GM12878 (cell line): ENCODE results near the gene CCDC97. TPM values are rescaled to one million over a fixed set of nuclear protein-coding genes. Genes with fewer than 3 reads are reported as not detected.

Experiments used
- BACH1 ChIP-seq: fragments of 450-650 bp; IDR thresholded peaks from 2 replicates; pipeline ENCODE4 v1.6.1; 2017; ENCODE audit warnings: mild to moderate bottlenecking, borderline replicate concordance
- CEBPB ChIP-seq, 2 experiments: fragments of 150-350 bp in 1 of 2; IDR thresholded peaks; 2 replicates each; pipeline ENCODE4 v1.6.1; 2012 to 2014; ENCODE audit warnings: low read depth in 2 of 2, low read length in 2 of 2, borderline replicate concordance in 1 of 2, inconsistent platforms in 1 of 2
- CREB1 ChIP-seq: IDR thresholded peaks from 2 replicates; pipeline ENCODE4 v1.6.1; 2012; ENCODE audit warnings: low read depth, mild to moderate bottlenecking, inconsistent platforms
- EGR1 ChIP-seq, 2 experiments: IDR thresholded peaks; 1 replicate in 1 of 2; 2 replicates in 1 of 2; pipeline ENCODE4 v1.6.1; 2011 to 2012; ENCODE audit warnings: low read depth in 2 of 2, low read length in 2 of 2, borderline replicate concordance in 1 of 2, mild to moderate bottlenecking in 1 of 2, moderate library complexity in 1 of 2
- ETV6 ChIP-seq, 2 experiments: fragments of 450-650 bp in 1 of 2; IDR thresholded peaks in 1 of 2; conservative IDR thresholded peaks in 1 of 2; 2 replicates each; pipeline ENCODE4 v1.6.1; 2014; ENCODE audit warnings: antibody characterized with exemption in 1 of 2, borderline replicate concordance in 1 of 2, low read depth in 1 of 2, mild to moderate bottlenecking in 1 of 2, moderate library complexity in 1 of 2
- MTA2 ChIP-seq: fragments of 450-650 bp; IDR thresholded peaks from 2 replicates; pipeline ENCODE4 v1.6.1; 2016; ENCODE audit warnings: low read depth, mild to moderate bottlenecking, moderate library complexity
- NFIC ChIP-seq: IDR thresholded peaks from 2 replicates; pipeline ENCODE4 v1.6.1; 2012; ENCODE audit warnings: low read depth, mild to moderate bottlenecking, inconsistent platforms, low read length, moderate library complexity
- POLR2A ChIP-seq: IDR thresholded peaks from 2 replicates; pipeline ENCODE4 v1.6.1; 2011; ENCODE audit warnings: low read depth, mild to moderate bottlenecking, low read length
- POLR2AphosphoS5 ChIP-seq: IDR thresholded peaks from 2 replicates; pipeline ENCODE4 v1.6.1; 2011; ENCODE audit warnings: mild to moderate bottlenecking, low read length, inconsistent platforms
- RAD51 ChIP-seq: fragments of 450-650 bp; IDR thresholded peaks from 2 replicates; pipeline ENCODE4 v1.6.1; 2016; ENCODE audit warnings: moderate library complexity, mild to moderate bottlenecking, inconsistent platforms
- RCOR1 ChIP-seq: conservative IDR thresholded peaks from 2 replicates; pipeline ENCODE4 v1.6.1; 2012; ENCODE audit warnings: low read depth, low read length, improper control_type of control experiment
- SRF ChIP-seq, 2 experiments: IDR thresholded peaks; 2 replicates each; pipeline ENCODE4 v1.6.1; 2011; ENCODE audit warnings: low read depth in 2 of 2, low read length in 2 of 2, mild to moderate bottlenecking in 1 of 2, moderate library complexity in 1 of 2
- SUZ12 ChIP-seq: fragments of 200-600 bp; sonication (generic); IDR thresholded peaks from one replicate; pipeline ENCODE4 v1.6.1; 2018; ENCODE audit warnings: antibody characterized with exemption, mild to moderate bottlenecking; ENCODE audit not compliant: unreplicated experiment
- WRNIP1 ChIP-seq: IDR thresholded peaks from 2 replicates; pipeline ENCODE4 v1.6.1; 2011; ENCODE audit warnings: low read depth, low read length, improper control_type of control experiment, borderline replicate concordance
- ZBED1 ChIP-seq: IDR thresholded peaks from 2 replicates; pipeline ENCODE4 v1.6.1; 2016; ENCODE audit warnings: borderline replicate concordance
- ZNF207 ChIP-seq: fragments of 450-650 bp; IDR thresholded peaks from 2 replicates; pipeline ENCODE4 v1.6.1; 2014; ENCODE audit warnings: antibody characterized with exemption, mild to moderate bottlenecking, borderline replicate concordance
- polyA plus RNA-seq, 11 experiments: library from polyadenylated mRNA; depleted of rRNA in 4 of 11; unstranded in 6 of 11; stranded (reverse) in 5 of 11; fragments of >200 nt; fragmentation: Nextera tagmentation in 4 of 11; fragmentation: Illumina TruSeq in 1 of 11; extraction: Ambion mirVana in 4 of 11; extraction: Trizol in 1 of 11; gene quantifications; 1 replicate in 1 of 11; 2 replicates in 10 of 11; pipeline versions ENCODE4 v1.2.1 to v1.2.3, GENCODE V29; 2011 to 2016; ENCODE audit warnings: inconsistent platforms in 2 of 11, missing spikeins in 2 of 11, low read depth in 1 of 11
- total RNA-seq, 4 experiments: library from RNA; depleted of rRNA in 3 of 4; stranded (reverse); fragments of >200 nt in 3 of 4; fragmentation: Illumina TruSeq in 1 of 4; extraction: Trizol in 1 of 4; gene quantifications; 2 replicates each; pipeline versions ENCODE4 v1.2.1 to v1.2.3, GENCODE V29; 2013 to 2021
- TF ChIP-seq, protein P1 (sequence below): fragments of 450-650 bp; formaldehyde crosslinking; IDR thresholded peaks from 2 replicates; pipeline ENCODE4 v1.4.0; 2022; ENCODE audit warnings: mild to moderate bottlenecking, moderate library complexity
- TF ChIP-seq, protein P2 (sequence below): IDR thresholded peaks from 2 replicates; pipeline ENCODE4 v1.6.1; 2011; ENCODE audit warnings: borderline replicate concordance, low read depth, mild to moderate bottlenecking, moderate library complexity, mixed read lengths, low read length; ENCODE audit not compliant: insufficient read depth; ENCODE audit errors: extremely low read length
- TF ChIP-seq, protein P3 (sequence below): fragments of 450-650 bp; IDR thresholded peaks from 2 replicates; pipeline ENCODE4 v1.6.1; 2017; ENCODE audit warnings: mild to moderate bottlenecking, low read depth, inconsistent platforms; ENCODE audit not compliant: poor library complexity, severe bottlenecking
- TF ChIP-seq, protein P4 (sequence below): IDR thresholded peaks from 2 replicates; pipeline ENCODE4 v1.6.1; 2012; ENCODE audit warnings: low read depth, low read length, improper control_type of control experiment
- TF ChIP-seq, protein P5 (sequence below): IDR thresholded peaks from 2 replicates; pipeline ENCODE4 v1.6.1; 2012; ENCODE audit warnings: low read depth, low read length, improper control_type of control experiment

Gene CCDC97
- total and polyA plus RNA-seq, 10 of the 15 experiments (the other 5 are each of a cell fraction or from before 2014, with no cell fraction given): 1.8 to 34.1 (median 18.8) TPM

DNA sequence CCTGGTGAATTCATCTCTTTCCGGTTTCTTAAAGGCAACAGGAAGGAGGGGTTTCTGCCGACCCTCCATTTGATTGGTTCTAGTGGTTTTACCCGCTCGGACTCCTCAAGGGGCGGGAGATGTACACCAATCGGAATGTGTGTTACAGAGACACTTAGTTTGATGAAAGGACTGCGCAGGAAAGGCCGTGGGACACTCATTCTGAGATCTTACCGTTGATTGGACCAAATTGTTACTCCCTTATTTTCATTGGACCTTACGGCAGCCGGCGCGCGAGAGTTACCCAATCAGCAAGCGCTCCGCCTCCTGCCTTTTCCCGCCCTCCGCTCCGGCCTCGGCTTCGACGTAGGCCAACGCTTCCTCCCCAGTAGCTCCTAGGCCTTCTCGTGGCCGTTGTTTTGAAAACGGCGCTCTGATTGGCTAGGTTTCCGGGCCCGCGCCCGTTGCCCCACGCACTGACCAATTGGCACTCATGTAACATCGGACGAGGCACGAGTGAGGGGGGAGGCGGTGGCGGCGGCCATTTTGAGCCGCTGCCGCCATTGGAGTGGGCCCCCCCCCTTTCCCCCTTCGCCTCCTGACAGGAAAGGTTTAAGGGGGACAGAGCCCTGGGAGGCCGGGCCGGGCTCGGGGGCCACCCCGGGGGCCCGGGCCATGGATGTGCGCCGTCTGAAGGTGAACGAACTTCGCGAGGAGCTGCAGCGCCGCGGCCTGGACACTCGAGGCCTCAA lies 46.0 kb upstream of the CCDC97 start, which contains the start of gene HNRNPUL1 (continued):
- TF ChIP-seq ZNF207 (no peak; the same call in none of the 2 replicates), WRNIP1 (0 out of 2 replicates have a peak, but pooled peaks have one; percentile 37), ZBED1 (0 out of 2 replicates have a peak, but pooled peaks have one; percentile 13), SUZ12 (no peak), CEBPB (IDR thresholded peaks at IDR 0.05; ENCODE audit: borderline replicate concordance in 1 of 2, low read depth in 2 of 2, low read length in 2 of 2) (no peak), RCOR1 (no peak), NFIC (no peak), RAD51 (peak; percentile 52), EGR1 (IDR thresholded peaks at IDR 0.05; ENCODE audit: borderline replicate concordance in 1 of 2, low read depth in 2 of 2, low read length in 2 of 2) (peak in 1 of 2 experiments; percentile 45; a peak in 1 of 3 replicates), CREB1 (peak; percentile 90), POLR2AphosphoS5 (no peak), MTA2 (no peak), SRF (IDR thresholded peaks at IDR 0.05; ENCODE audit: low read depth in 2 of 2, low read length in 2 of 2) (0 out of 4 replicates have a peak, but pooled peaks of 1 of the 2 experiments have one; percentile 46), BACH1 (no peak; the same call in 1 of the 2 replicates), ETV6 (conservative IDR thresholded peaks at IDR 0.05 in 1 of 2, IDR thresholded peaks at IDR 0.05 in 1 of 2; ENCODE audit: borderline replicate concordance in 1 of 2, low read depth in 1 of 2) (no peak), POLR2A (0 out of 2 replicates have a peak, but pooled peaks have one; percentile 2)
- TF ChIP-seq, protein P1, sequence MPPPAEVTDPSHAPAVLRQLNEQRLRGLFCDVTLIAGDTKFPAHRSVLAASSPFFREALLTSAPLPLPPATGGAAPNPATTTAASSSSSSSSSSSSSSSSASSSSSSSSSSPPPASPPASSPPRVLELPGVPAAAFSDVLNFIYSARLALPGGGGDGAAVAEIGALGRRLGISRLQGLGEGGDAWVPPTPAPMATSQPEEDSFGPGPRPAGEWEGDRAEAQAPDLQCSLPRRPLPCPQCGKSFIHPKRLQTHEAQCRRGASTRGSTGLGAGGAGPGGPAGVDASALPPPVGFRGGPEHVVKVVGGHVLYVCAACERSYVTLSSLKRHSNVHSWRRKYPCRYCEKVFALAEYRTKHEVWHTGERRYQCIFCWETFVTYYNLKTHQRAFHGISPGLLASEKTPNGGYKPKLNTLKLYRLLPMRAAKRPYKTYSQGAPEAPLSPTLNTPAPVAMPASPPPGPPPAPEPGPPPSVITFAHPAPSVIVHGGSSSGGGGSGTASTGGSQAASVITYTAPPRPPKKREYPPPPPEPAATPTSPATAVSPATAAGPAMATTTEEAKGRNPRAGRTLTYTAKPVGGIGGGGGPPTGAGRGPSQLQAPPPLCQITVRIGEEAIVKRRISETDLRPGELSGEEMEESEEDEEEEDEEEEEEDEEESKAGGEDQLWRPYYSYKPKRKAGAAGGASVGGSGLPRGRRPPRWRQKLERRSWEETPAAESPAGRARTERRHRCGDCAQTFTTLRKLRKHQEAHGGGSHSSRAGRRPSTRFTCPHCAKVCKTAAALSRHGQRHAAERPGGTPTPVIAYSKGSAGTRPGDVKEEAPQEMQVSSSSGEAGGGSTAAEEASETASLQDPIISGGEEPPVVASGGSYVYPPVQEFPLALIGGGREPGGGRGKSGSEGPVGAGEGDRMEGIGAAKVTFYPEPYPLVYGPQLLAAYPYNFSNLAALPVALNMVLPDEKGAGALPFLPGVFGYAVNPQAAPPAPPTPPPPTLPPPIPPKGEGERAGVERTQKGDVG: no peak
- TF ChIP-seq, protein P2, sequence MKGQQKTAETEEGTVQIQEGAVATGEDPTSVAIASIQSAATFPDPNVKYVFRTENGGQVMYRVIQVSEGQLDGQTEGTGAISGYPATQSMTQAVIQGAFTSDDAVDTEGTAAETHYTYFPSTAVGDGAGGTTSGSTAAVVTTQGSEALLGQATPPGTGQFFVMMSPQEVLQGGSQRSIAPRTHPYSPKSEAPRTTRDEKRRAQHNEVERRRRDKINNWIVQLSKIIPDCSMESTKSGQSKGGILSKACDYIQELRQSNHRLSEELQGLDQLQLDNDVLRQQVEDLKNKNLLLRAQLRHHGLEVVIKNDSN: no peak
- TF ChIP-seq, protein P3, sequence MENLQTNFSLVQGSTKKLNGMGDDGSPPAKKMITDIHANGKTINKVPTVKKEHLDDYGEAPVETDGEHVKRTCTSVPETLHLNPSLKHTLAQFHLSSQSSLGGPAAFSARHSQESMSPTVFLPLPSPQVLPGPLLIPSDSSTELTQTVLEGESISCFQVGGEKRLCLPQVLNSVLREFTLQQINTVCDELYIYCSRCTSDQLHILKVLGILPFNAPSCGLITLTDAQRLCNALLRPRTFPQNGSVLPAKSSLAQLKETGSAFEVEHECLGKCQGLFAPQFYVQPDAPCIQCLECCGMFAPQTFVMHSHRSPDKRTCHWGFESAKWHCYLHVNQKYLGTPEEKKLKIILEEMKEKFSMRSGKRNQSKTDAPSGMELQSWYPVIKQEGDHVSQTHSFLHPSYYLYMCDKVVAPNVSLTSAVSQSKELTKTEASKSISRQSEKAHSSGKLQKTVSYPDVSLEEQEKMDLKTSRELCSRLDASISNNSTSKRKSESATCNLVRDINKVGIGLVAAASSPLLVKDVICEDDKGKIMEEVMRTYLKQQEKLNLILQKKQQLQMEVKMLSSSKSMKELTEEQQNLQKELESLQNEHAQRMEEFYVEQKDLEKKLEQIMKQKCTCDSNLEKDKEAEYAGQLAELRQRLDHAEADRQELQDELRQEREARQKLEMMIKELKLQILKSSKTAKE: peak; percentile 88
- TF ChIP-seq, protein P4, sequence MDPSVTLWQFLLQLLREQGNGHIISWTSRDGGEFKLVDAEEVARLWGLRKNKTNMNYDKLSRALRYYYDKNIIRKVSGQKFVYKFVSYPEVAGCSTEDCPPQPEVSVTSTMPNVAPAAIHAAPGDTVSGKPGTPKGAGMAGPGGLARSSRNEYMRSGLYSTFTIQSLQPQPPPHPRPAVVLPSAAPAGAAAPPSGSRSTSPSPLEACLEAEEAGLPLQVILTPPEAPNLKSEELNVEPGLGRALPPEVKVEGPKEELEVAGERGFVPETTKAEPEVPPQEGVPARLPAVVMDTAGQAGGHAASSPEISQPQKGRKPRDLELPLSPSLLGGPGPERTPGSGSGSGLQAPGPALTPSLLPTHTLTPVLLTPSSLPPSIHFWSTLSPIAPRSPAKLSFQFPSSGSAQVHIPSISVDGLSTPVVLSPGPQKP: no peak
- TF ChIP-seq, protein P5, sequence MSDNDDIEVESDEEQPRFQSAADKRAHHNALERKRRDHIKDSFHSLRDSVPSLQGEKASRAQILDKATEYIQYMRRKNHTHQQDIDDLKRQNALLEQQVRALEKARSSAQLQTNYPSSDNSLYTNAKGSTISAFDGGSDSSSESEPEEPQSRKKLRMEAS: peak; percentile 79
